Pancreas (tissue), 10 donors: Measurements from ENCODE around the gene SUPT4H1. TPM values are rescaled to one million over a fixed set of nuclear protein-coding genes. Genes with fewer than 3 reads are reported as not detected.
A peak's percentile ranks its signal among the peaks of the same experiment; 100 is the strongest.

Experiments used
- ATAC-seq, 4 donors: fragments of 200-7000 bp; cut with Tn5 transposase; one replicate each; pipeline versions ENCODE4 v1.8.0 to v1.9.1; 2020; ENCODE audit warnings: mild to moderate bottlenecking in 4 of 4, moderate library complexity in 4 of 4
- DNase-seq, 6 donors: peaks; one replicate each; pipeline ENCODE4 v3.0.0-alpha.2; 2020
- FAIRE-seq: peaks from 2 replicates; lab custom pipeline; 2012; peaks lifted over from hg19 to GRCh38; lab: Jason Lieb, UNC
- H3K27ac ChIP-seq, 4 donors: fragments of 200-600 bp; sonication (generic); 1 replicate in 3 of 4; 2 replicates in 1 of 4; pipeline versions ENCODE4 v1.5.0 to v1.8.0; 2020
- H3K27me3 ChIP-seq, 4 donors: fragments of 200-600 bp; one replicate each; pipeline ENCODE4 v1.8.0; 2021
- H3K36me3 ChIP-seq, 3 donors: fragments of 200-600 bp; sonication (generic) in 1 of 3; one replicate each; pipeline versions ENCODE4 v1.5.0 to v1.8.0; 2020 to 2021
- H3K4me1 ChIP-seq, 3 donors: fragments of 200-600 bp; one replicate each; pipeline ENCODE4 v1.8.0; 2021
- H3K4me3 ChIP-seq, 4 donors: fragments of 200-600 bp; sonication (generic) in 2 of 4; one replicate each; pipeline versions ENCODE4 v1.5.0 to v1.8.0; 2020 to 2021
- H3K9me3 ChIP-seq, 4 donors: fragments of 200-600 bp; one replicate each; pipeline ENCODE4 v1.8.0; 2021
- WGBS, 2 donors: extraction: QIAGEN DNeasy Blood & Tissue Kit; methylation state at CpG; one replicate each; pipeline ENCODE4 v1.1.7; 2013; 5-methylcytosine and 5-hydroxymethylcytosine counted together
- intact Hi-C, 3 donors: fragments of 100-400 bp; cut with DNase I; formaldehyde crosslinking; loops; one replicate each; pipeline versions ENCODE4 v1.11.1 to v1.14.2; 2022
- polyA plus RNA-seq, 2 donors: library from polyadenylated mRNA; stranded (reverse); fragments of 200-250 nt; gene quantifications; one replicate each; pipeline ENCODE4 v1.2.3, GENCODE V29; 2013
- total RNA-seq, 6 donors: library from RNA; stranded (reverse); fragmentation: NEBNext Ultra II Directional in 4 of 6; extraction: Animal tissue kit (Norgen Biotek cat#: 25700) in 4 of 6; gene quantifications; one replicate each; pipeline versions ENCODE4 v1.2.1 to v1.2.4, GENCODE V29; 2021 to 2023
- TF ChIP-seq, protein P1 (sequence below), 4 donors: fragments of 200-600 bp; sonication (generic) in 3 of 4; IDR thresholded peaks; one replicate each; pipeline versions ENCODE4 v1.5.0 to v1.8.0; 2021; ENCODE audit warnings: antibody characterized with exemption in 4 of 4
- donor health status: healthy with polysubstance abuse.
- donor health status: DM: no; HTN: no; CAD: no; lungs with moderate emphysema.
- donor health status: DM: no; HTN: no; CAD: no.
- donor health status: control.
- donor health status: control.
- donor health status: Bipolar disorder and iron deficiency.
- donor health status: DM: yes; HTN: yes; CAD: no.
- donor health status: DM: no; HTN: no; CAD: no.
- donor health status: DM: no; HTN: no; CAD: no.
- donor health status: DM: yes; HTN: yes; CAD: no.

The SUPT4H1 gene
- total and polyA plus RNA-seq, 8 donors = 14.1 to 43.7 (median 27.1) TPM

- intact Hi-C loops = loop anchor here in 2 of 3 donors (5.0 to 10.0 kb wide), 2 partner anchors 136 to 139 kb away; no protein-coding TSS in a partner anchor
- no peaks in the 10 kb centered on the region for H3K4me1 ChIP-seq
- H3K36me3 ChIP-seq = no peaks in the 10 kb centered on the region
- DNase-seq = peak in 2 of 6 donors; percentile 61 to 72
- TF ChIP-seq, protein P1, sequence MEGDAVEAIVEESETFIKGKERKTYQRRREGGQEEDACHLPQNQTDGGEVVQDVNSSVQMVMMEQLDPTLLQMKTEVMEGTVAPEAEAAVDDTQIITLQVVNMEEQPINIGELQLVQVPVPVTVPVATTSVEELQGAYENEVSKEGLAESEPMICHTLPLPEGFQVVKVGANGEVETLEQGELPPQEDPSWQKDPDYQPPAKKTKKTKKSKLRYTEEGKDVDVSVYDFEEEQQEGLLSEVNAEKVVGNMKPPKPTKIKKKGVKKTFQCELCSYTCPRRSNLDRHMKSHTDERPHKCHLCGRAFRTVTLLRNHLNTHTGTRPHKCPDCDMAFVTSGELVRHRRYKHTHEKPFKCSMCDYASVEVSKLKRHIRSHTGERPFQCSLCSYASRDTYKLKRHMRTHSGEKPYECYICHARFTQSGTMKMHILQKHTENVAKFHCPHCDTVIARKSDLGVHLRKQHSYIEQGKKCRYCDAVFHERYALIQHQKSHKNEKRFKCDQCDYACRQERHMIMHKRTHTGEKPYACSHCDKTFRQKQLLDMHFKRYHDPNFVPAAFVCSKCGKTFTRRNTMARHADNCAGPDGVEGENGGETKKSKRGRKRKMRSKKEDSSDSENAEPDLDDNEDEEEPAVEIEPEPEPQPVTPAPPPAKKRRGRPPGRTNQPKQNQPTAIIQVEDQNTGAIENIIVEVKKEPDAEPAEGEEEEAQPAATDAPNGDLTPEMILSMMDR (IDR thresholded peaks at IDR 0.05) = no peak
- ATAC-seq = peak in 3 of 4 donors; percentile 15 to 59 (median 20)
- FAIRE-seq = no peak
- no peaks in the 10 kb centered on the region for H3K27me3 ChIP-seq
- H3K4me3 ChIP-seq = no peak overlapping the region
- no peak overlapping the region for H3K27ac ChIP-seq
- no peaks in the 10 kb centered on the region for H3K9me3 ChIP-seq
- WGBS, 2 donors = 64 to 75% methylated on average over 19 to 32 of the region's 32 CpGs
Measured at GRCh38 chr17:58308173-58308984, 43.6 kb downstream of the SUPT4H1 start.

GRCh38 chr17:58307468-58308172 is 44.4 kb downstream of the SUPT4H1 start:
- Histone ChIP-seq H3K4me1 (no peaks in the 10 kb centered on the region), H3K9me3 (no peaks in the 10 kb centered on the region), H3K4me3 (no peak overlapping the region), H3K36me3 (no peaks in the 10 kb centered on the region), H3K27ac (no peak overlapping the region), H3K27me3 (no peaks in the 10 kb centered on the region)
- TF ChIP-seq, protein P1 (IDR thresholded peaks at IDR 0.05) = no peak
- ATAC-seq (no peak), FAIRE-seq (no peak), DNase-seq (peak in 1 of 6 donors; percentile 44)
- intact Hi-C loops = loop anchor here in 2 of 3 donors (5.0 to 10.0 kb wide), 2 partner anchors 137 to 140 kb away; no protein-coding TSS in a partner anchor
- WGBS, 2 donors = 81 to 84% methylated on average over 20 of the region's 20 CpGs

DNA sequence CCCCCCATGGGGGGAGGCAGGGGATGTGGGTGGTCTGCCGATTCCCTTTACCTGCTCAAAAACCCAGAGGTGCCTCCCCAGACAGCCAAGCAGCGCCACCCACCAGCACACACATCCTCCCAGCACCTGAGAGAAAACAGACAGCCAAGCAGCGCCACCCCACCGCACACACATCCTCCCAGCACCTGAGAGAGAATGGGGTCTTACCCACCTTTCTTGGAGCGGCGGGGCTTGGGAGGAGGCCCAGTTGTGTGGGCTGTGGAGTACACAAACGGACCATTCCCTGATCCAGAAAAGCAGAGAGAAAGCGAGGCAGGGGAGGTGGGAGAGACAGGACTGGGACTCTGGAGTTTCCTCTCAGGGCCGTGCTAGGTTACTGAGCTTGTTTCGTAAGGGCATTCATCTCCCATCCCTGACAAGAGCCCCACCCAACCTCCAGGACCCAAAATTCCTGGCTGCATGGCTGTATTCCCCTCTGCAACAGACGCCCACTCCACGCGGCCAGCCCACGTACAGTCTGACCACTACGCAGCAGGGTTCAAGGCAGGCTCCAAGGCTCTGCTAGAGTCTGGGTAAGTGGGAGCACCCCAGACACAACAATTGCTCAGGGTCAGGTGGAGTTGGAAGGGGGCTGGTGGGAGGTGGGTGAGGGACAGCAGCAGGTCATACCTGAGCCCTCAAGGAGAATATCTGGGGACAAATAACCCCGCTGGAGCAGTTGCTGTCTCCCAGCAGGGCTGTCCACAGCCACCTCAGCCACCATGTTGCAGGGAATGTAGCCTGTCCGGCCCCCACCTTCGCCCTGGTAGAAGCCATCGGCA is 45.7 kb downstream of the SUPT4H1 start:
- TF ChIP-seq, protein P1 (IDR thresholded peaks at IDR 0.05) = no peak
- Histone ChIP-seq H3K27me3 (no peaks in the 10 kb centered on the region), H3K9me3 (no peaks in the 10 kb centered on the region), H3K4me1 (no peaks in the 10 kb centered on the region), H3K36me3 (no peaks in the 10 kb centered on the region), H3K27ac (no peak overlapping the region), H3K4me3 (no peak overlapping the region)
- ATAC-seq = no peak
- no peak for DNase-seq
- intact Hi-C loops = loop anchor here in 2 of 3 donors (5.0 to 10.0 kb wide), 2 partner anchors 138 to 141 kb away; no protein-coding TSS in a partner anchor
- 76 to 85% methylated on average over 19 of the region's 19 CpGs for WGBS, 2 donors
- FAIRE-seq = no peak

- intact Hi-C loops = loop anchor here in 2 of 3 donors (5.0 to 10.0 kb wide), 2 partner anchors 139 to 142 kb away; no protein-coding TSS in a partner anchor
- FAIRE-seq (no peak), ATAC-seq (no peak), DNase-seq (peak in 1 of 6 donors; percentile 43)
- TF ChIP-seq, protein P1 (IDR thresholded peaks at IDR 0.05) = no peak
- Histone ChIP-seq H3K27ac (no peak overlapping the region), H3K36me3 (no peaks in the 10 kb centered on the region), H3K4me1 (no peaks in the 10 kb centered on the region), H3K4me3 (no peak overlapping the region), H3K9me3 (no peaks in the 10 kb centered on the region), H3K27me3 (no peaks in the 10 kb centered on the region)
- 76 to 79% methylated on average over 8 of the region's 8 CpGs for WGBS, 2 donors
Measured at GRCh38 chr17:58305626-58306025, 46.4 kb downstream of the SUPT4H1 start.
